NCI-H345 treated with DMSO at 0.1 percent for 48 hours (cell line): ENCODE results near the gene MAD2L2.

ENCODE experiments used
- DNase-seq: peaks from one replicate; lab custom pipeline; 2025; ENCODE audit not compliant: unreplicated experiment; lab: John Stamatoyannopoulos, UW

MAD2L2 gene

DNA sequence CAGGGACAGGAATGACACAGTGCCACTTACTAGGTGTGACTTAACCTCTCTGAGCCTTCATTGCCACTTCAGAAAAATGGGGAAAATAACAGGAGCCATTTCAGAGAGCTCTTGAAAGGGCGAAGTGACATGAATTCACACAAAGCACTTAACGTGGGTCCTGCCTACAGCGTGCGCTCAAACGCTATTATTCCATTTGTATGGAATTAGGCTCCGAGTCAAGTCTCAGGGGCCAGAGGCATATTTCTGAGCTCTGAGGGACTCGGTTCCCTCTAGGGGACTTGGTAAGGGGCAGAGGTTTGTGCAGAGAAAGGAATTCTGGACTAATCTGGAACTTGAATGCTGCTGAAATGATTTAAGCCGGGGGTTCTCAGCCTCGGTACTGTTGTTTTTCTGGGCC lies 24.6 kb upstream of the MAD2L2 start:
- no peak for DNase-seq

DNA sequence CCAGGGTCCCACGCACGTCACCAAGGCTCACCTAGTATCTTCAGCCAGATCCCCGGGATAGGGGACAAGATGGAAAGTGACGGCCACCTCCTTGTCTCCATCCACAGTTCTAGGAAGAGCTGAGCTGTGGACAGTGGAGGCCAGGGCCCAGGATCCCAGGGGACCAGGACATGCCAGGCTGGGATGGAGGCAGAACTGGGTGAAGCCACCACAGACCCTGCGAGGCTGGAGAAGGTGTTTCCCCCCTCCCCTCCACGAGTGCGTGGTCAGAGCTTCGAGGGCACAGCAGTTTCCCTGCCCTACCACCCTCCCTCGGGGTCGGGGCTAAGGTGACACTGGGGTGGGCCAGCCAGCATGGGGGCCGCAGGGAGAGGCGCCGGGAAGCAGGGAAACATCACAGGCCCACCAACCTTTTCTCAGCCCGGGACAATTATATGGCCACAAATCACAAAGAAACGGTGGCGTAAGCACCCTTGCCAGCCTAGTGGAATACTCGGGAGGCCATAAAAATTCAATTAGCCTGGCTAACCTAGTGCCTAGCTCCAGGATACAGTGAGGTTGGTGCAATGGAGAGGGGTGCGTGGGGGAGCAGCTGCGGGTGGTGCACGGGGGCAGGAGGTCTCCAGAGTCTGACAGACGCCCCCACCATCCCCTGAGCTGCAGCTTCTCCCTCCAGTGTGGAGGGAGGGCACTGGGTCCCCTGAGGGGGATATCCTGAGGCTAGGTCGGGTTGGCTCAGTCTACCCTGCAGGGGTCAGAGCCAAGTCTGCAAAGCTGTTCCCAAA lies 23.9 kb upstream of the MAD2L2 start:
- DNase-seq: no peak

- DNase-seq: no peak
These were observed 23.2 kb upstream of the MAD2L2 start for GRCh38 chr1:11704194-11704529.

DNA sequence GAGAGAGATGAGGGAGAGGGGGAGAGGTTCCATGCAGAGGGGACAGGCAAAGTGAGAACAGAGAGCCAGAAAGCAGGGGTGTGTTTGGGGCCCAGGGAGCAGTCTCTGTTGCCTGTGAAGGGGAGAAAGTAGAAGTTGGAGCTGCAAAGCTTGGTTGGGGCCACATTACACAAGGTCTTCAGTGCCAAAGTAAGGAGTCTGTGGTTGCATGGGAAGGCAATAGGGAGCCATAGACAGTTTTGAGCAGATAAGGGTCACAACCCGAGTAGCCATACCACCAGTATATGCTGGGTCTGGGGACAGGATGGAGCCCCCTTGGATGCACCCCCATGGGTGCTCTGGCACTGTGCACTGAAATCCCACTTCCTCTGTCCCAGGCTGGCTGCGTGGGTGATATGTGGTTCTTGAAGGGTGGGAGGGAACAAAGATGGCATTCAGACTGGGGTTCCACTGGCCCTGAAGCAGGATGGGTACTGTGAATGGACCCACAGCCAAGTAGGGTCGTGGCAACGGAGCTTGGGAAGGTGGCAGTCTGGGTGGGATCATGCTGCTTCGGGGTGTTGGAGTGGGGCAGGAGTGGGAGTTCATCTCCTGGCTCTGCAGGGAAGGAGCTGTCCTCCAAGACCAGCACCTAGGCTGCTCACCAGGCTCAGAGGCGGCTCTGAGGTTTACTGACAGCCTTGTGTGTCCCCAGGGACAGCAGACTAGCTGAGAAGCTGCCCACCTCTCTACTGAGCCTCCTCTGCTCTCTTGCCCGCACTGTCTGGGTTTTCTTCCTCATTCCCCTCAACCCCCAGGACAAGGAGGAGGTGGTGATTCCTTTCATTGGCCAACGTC lies 22.6 kb upstream of the MAD2L2 start:
- no peak for DNase-seq

- DNase-seq: no peak
These were observed 21.2 kb upstream of the MAD2L2 start for GRCh38 chr1:11701981-11702803.

DNA sequence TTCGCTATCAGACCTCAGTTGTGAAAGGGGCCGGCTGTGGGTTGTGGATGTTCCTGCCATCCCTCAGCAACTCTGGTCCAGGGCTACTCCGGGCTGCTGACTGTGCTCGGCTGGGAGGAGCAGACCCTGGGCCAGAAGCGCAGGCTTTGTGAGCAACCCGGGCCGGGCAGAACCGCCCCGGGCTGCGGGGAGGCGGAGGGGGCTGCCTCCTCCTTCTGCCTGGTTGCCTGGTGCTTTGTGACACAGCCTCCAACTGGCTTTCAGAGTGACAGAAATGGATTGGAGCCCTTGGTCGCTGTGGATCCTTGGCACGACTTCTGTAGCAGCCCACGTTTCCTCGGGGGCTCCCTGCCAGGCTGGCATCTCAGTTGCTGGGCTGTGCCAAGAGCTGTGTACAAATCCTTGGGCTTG lies 20.6 kb upstream of the MAD2L2 start:
- no peak for DNase-seq

- no peak for DNase-seq
These were observed 19.9 kb upstream of the MAD2L2 start for GRCh38 chr1:11700601-11701467.

DNA sequence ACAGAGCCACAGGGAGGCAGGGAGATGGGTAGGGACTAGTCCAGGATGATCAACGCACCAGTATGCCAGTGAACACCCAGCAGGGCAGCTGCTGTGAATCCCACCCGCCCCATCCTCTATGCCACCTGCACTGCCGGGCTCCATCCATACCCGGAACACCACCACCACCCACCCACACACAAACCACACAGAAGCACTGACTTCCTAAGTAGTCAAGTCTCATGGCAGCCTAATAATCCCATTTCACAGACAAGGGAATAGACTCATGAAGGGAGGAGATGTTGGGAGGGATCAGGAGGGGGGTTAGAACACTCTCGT lies 16.9 kb upstream of the MAD2L2 start:
- no peak for DNase-seq

DNA sequence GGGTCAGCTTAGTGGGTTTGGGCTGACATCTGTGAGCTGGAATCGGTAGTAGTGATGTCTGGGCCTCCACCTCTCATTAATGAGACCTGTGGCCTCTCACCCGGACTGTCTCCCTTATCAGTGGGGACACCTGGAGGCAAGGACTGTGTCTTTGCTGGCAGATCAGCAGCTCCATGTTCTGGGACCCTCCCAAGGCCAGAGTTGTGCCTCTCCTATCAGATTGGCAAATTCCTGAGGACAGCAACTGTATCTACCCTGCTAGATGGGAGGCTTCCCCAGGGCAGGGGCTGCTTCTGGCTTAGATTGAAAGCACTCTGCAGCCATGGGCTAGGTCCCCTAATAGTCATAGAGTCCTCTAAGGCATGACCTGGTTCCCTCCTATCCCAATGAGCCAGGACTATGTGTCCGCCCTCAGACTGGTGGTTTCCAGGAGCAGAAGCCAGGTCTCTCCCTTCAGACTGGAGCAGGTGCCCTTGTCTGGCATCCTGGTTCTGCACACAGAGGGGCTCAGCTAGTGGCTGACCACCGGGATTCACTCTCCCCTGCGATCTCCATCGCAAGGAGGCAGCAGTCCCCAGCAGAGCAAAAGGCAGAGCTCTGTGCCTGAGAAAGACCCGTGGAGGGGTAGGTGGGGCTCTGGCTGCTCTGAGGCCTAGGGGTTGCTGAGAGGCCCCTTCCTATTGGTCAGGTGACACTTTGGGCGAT lies 16.4 kb upstream of the MAD2L2 start:
- no peak for DNase-seq

DNA sequence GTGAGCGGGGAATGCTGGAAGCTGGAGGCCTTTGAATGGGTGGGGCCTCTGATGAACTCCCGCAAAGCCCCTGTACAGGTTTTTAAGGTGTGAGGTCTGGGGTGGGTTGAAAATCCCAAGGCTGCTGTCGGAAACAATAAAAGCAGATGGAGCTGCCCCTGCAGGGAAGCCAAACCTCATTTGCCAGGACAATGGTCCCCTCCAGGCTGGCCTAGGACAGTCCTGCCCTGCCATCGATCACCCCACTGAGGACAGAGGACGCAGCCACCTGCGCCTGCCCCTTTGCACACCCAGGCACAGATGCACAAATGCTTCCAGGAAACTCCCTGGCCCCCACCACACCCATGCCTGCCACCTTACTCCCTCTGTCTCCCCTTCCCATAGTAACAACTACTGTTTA lies 14.9 kb upstream of the MAD2L2 start:
- no peak for DNase-seq

DNA sequence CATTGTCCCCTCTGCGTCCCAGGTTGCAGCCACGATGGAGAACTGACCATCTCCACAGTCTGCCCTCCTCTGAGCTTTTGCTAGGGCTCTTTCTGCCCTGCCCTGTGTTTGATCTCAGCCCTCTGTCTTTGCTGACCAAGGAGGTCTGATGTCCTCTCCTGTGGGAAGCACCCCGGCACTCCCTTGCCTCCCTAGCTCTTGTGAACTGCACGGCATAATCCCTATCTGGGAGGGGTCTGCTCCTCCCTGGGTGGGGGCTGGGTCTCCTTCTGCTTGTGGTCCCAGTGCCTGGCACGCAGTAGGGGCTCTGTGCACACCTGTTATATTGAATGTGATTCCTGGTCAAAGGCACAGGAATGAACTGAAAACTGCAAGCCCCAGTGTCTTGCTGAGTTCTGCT lies 13.0 kb upstream of the MAD2L2 start:
- DNase-seq: no peak

- DNase-seq: no peak
These were observed 12.2 kb upstream of the MAD2L2 start for GRCh38 chr1:11693024-11693590.

DNA sequence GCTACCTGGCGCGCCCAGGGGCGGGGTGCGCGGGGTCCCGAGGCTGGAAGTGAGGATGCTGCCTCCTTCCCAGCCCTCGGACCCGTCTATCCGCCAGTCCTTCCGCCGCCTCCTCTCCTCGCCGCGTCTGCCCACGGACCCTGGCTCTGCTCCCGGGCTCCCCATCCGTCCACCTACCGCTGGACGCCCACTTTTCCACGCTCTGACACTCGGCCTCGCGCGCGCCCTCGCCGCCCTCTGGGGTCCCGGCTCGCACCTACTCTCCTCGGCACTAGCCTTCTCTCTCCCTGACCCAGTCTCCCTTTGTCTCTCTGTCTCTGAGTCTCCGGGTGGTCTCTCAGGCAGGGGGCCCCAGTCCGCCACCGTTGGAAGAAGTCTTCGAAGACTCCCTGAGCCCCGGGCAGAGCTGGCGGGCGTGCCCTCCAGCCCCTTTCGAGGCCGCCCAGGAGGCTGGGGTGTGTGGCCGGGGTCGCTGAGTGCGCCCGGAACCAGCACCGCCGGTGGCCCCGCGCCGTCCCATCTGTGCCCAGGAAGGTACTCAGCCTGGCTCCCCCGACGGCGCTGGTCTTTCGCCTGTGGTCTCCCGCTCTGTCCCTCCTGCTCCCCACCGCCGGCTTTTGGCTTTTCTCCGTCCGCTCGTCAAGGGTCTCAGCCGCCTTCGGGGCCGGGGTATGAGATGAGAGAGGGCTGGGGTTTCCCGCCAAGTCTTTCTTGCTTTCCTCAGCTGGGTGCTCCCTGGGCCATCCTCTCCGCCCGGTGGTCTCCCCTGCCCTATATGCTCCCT lies 11.2 kb upstream of the MAD2L2 start:
- DNase-seq: no peak

DNA sequence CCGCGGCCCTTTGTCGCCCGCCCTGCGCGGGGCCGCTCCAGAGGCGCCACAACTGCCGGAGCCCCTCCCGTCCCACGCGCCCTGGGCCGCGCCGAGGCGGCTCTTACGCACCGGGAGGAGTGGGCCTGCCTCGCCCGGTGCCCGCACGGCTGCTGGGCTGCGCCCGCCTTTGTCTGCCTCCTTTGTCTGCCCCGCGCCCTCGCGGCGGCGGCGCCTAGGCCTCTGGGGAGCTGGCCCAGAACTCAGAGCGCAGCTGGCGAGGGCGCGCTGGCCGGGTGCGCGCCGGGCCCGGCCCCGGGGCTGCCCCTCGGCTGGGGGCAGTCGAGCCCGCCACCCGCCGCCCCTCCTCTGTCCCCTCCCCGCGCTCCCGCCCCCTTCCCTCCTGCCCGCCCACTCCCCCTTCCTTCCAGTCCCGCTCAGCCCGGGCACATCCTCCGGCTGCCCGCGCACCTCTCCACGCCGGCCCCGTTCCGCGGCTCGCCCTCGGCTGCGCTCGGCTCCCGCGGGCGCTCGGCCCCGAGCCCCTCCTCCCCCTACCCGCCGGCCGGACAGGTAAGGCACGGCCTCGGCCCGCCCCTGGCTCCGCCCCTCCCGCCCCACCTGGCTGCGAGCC lies 10.5 kb upstream of the MAD2L2 start, which contains the start of gene DRAXIN:
Gene DRAXIN (plus strand): TSS at position 409 of the 613 bp plus-strand sequence. CDS start 14,549 bp downstream, outside the sequence.
- peak; percentile 15 for DNase-seq

DNA sequence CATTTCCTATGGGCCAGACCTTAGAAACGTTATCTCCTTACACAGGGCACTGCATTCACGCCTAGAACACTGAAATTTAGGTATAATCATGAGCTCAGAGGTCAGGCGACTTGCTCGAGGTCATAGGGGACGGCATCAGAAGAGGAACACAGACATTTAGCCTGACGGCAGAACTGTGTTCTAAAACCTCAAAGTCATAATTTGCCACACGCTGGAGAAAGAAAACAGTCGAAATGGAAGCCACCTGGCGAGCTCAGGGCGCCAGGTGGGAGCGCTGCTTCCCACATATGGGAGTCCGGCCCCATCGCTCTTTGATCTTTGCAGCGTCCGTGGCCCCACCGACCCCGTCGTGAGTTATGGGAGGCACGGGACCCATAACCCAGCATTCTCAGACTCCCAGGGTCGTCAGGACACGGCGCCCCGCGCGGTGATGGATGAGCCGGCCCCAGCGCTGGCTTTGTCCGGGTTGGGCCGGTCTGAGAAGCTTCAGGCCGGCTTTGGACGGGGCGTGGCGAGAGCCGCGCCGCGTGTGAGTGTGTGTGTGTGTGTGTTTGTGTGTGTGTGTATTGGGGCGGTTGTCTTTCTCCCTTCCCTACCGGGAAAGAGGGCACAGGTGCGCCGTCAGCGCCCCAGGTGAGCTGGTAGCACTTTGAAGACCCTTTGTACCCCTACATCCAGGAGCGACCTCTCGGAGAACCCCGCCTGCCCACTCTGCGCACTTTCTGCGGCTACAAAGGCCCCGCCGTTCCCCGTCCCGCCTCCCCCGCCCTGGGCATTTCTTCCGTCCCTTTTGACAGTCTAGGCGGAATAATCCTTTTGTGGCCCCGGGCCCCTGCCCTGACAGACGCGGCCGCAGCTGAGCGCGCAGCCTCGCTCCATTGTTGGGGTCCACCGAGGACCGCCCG lies 9.7 kb upstream of the MAD2L2 start:
- DNase-seq: peak; percentile 11

DNA sequence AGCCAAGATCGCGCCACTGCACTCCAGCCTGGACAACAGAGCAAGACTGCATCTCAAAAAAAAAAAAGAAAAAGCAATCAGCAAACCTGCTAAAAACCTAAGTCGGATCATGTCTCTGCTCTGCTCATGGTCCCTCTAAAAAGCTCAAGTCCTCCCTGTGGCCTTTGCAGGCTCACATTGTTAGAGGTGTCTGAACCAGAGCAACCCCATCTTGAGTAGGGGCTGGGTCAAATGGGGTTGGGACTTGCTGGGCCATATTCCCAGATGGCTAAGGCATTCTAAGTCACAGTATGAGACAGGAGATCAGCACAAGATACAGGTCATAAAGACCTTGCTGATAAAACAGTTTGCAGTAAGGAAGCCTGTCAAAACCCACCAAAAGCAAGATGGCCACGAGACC lies 7.6 kb upstream of the MAD2L2 start:
- no peak for DNase-seq

GRCh38 chr1:11685210-11685752 lies 4.3 kb upstream of the MAD2L2 start:
- DNase-seq: no peak
